ENCODE results near the gene ADAMTS2.
"Not testable (repeated sequence)": the region's sequence is repeated elsewhere in the genome, so short reads cannot be mapped to it uniquely, and the experiment has no call there.

Gene ADAMTS2

GRCh38 chr5:179325296-179326031 is 19.8 kb downstream of the ADAMTS2 start:
- DNase-seq (ENCODE audit: low spot score): no peak

GRCh38 chr5:179324760-179325295 is 20.4 kb downstream of the ADAMTS2 start:
- no peak for DNase-seq (ENCODE audit: low spot score)

DNA sequence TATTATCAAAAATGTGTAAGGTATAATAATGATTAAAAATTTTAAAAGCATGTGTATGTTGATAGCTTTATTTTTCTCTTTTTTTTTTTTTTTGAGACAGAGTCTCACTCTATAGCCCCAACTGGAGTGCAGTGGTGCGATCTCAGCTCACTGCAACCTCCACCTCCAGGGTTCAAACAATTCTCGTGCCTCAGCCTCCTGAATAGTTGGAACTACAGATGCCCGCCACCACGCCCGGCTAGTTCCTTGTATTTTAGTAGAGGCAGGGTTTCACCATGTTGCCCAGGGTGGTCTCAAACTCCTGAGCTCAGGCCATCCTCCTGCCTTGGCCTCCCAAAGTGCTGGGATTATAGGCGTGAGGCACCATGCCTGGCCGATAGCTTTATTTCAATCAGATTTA is 20.9 kb downstream of the ADAMTS2 start:
- not testable (repeated sequence) for DNase-seq (ENCODE audit: low spot score)

- no peak for DNase-seq (ENCODE audit: low spot score)
Measured at GRCh38 chr5:179323026-179323870, 22.0 kb downstream of the ADAMTS2 start.

GRCh38 chr5:179322071-179323025 is 22.9 kb downstream of the ADAMTS2 start:
- no peak for DNase-seq (ENCODE audit: low spot score)

DNA sequence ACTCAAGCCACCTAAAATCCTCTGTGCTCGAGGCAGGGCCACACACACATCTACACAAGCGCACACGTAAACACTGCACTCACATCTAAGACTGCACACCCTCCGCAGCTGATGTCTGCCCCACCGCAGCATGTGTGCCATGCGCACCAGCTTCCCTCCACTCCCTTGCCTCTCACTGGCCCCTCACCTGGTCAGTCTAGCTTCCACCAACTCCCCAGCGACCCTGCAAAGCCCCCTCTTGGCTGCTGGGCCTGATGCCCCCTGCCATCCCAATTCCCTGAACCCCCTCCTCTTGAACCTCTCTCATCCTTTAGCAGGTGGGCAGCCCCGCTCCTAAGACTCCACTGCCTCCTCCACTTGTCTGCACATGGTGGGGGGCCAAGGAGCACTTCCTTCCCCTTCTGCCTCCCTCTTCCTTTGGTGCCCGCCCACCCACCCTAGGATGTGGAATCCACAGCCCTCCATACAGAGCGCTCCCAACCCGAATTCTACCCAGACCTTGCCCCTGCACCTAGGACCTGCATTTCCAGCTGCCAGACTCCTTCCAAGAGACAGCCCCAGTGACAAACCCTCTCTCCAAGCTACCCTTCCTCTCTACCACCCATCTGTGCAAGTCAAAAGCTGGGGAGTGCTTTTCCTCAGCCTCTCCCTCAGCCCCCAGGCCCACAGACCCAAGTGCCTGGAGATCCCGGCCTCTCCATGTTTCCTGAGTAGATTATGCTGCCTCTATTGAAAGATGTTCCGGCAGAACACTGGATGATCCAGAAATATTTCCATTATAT is 23.9 kb downstream of the ADAMTS2 start:
- no peak for DNase-seq (ENCODE audit: low spot score)

GRCh38 chr5:179319741-179320281 is 25.4 kb downstream of the ADAMTS2 start:
- DNase-seq (ENCODE audit: low spot score): no peak

DNA sequence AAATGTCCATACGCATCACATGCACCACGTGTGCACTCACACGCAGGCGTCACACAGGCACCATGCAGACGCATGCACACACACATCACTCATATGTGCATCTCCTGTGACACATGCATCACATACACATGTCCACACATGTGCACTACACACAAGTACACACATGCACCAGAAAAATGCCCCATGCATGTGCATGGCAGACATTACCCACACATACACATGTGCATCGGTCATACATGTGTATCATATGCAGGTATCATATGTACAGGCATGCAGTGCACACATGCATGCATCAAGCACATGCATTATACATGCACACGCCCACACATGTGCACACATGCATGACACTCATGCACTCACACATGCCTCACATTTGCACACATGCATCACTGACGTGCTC is 26.1 kb downstream of the ADAMTS2 start:
- no peak for DNase-seq (ENCODE audit: low spot score)

DNA sequence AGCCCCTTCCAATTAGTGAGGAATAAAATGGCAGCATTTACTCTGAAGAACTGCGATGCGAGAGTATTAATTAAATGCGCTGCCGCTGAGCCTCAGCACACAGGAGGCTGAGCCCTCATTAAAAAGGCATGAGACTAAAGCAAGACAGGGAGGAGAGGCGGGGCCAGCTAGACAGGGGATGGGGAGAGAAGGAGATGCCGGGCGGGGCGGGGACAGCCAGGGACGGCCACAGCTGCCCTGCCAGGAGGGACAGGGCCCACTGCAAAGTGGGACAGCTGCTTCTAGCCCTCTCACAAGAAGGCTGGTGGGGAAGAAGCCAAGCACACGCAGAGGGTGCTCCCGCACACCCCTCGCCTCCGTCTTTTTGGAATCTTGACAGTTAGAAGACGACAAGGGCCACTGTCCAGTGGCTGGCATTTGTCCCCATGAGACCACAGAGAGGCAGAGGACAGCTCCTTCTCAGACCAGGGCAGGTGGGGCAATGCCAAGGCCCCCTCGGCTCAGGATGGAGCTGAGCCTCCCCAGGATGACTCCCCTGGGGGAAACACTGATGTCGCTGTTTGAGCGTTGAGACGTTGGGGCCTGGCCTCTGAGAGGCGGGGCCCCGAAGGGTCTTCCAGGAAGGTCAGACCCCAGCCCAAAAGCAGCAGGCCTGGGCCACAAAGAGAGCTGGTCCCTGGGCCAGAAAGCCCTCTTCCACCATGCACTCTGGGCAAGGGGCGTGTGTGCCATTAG is 26.9 kb downstream of the ADAMTS2 start:
- no peak for DNase-seq (ENCODE audit: low spot score)

DNA sequence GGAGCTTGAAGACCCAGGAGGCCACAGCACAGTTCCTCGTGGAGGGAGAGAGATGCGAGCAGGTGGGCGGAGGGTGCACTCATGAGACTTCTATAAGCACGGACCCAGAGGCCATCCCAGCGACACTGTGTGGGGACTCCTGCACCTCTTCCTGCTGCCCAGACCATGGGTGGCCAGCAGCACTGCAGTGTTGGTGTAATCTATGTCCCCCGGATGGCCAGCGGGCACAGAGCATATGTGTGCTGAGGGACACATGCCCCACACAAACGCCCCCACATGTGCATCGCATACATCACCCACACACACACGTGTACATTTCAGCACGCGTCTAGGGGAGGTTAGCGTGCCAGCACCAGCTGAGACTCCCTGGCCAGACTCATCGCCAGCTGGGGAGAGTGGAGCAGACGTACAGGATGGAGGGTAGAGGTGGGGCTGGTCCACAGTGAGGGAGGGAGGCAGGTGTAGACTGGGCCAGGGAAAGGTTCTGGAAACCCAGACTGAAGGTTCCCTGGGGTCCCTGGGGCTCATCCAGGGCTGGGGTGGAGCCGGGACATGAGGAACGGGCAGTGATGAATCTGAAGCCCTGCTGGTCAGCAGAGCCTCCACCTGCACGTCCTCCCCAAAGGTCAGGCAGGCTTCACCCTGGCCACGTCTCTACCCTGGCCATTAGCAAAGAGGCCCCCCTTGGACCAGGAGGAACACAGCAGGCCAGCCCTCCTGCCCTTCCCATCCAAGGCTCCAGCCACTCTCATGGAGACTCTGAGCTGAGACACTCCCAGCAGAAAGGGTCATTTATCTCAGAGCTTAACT is 27.6 kb downstream of the ADAMTS2 start:
- no peak for DNase-seq (ENCODE audit: low spot score)

DNA sequence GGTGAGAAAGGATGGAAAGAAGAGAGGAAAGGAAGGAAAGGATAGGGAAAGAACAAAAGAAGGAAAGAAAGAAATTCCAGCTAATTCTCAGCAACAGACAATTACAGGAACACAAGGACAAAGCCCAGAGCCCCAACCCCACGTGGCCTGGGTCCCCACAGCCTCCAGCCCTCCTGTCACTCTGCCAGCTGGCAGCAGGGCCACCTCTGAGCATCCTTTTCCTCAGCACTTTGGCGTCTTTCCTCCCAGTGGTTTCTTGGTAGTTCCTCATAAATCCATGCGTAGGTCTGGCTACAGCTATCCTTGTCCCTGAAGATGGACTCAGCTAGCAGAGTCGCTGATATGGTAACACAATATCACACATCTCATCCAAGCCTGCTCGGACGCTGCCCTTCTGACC is 28.3 kb downstream of the ADAMTS2 start:
- DNase-seq (ENCODE audit: low spot score): no peak

DNA sequence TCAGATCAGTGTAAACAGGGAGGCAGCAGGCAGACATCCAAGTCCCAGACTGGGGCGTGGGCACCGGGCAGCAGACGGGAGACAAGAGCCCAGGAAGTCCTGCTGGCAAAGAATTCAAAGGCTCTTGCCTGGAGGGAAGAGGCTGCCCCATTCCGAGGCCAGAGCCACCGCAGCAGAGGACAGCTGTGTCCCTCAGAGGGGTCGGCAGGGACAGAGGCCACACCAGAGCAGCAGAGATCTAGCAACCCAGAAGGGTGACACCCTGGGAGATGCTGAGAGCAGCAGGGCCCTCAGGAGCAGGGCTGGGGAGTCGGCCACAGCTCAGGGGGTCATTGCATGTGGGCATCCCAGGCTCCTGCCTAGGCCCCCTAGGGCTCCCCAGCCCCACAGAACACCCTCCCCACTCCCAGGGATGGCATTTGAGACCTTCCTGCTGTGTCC is 29.1 kb downstream of the ADAMTS2 start:
- no peak for DNase-seq (ENCODE audit: low spot score)

DNA sequence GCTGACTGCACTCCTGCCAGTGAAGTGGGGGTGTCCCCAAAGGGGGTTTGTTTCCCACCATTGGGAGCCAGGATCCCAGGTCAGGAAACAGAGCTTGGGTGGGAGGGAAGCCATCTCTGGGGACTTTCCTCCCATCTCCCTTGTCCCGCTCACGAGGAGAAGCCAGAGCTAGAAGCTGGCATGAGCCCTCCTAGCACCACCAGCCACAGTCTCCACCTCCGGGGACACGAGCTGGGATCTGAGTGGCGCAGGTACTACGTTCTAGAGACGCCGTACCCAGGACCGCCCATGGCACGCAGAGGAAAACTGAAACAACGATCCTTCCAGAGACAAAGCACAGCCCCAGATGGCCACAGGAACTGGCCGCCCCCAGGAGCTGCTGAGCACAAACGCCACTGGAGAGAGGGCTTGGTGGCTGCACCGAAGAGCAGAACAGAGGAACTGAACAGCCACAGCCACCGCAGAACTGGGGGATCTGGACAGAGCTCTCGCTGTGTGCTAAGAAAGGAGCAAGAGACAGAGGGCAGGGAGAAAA is 29.8 kb downstream of the ADAMTS2 start:
- no peak for DNase-seq (ENCODE audit: low spot score)

GRCh38 chr5:179314606-179315355 is 30.5 kb downstream of the ADAMTS2 start:
- DNase-seq (ENCODE audit: low spot score): no peak

GRCh38 chr5:179313849-179314521 is 31.3 kb downstream of the ADAMTS2 start:
- no peak for DNase-seq (ENCODE audit: low spot score)

DNA sequence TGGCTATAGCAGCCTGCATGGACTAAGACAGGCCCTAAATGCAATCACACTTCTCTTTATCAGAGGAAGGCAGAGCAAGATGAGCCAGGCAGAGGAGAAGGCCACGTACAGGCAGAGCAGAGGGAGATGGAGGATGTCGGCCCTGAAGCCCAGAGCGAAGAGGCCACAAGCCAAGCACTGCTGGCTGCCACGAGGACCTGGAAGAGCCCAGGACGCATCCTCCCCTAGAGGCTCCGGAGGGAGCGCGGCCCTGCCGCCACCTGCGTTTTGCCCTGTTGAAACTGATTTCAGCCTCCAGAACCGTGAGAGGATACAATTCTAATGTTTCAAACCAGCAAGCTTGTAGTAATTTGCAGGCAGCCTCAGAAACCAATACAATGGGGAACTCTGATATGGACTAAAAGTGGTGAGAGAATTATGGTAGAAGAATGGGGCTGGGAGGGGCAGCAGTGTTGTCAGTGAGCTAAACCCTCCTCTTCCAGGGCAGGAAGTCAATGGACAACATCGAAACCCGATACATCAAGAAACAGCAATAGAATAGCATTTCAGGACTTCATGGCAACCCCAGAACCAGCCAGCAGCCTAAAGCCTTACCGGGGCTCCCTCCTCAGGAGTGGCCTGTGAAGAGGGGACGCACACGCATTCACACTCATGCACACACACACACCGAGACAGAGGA is 32.6 kb downstream of the ADAMTS2 start:
- DNase-seq (ENCODE audit: low spot score): no peak

GRCh38 chr5:179311581-179311980 is 33.7 kb downstream of the ADAMTS2 start:
- no peak for DNase-seq (ENCODE audit: low spot score)
